ENCODE results near the gene RBKS. TPM values are rescaled to one million over a fixed set of nuclear protein-coding genes. Genes with fewer than 3 reads are reported as not detected.

Gene RBKS
- total and polyA plus RNA-seq, 2 of the 8 experiments (the other 6 are each of a cell fraction or from before 2014, with no cell fraction given), result 1.1 to 1.5 TPM

- Histone ChIP-seq H3K23me2 (ENCODE audit: low read depth, low read length) (no peaks in the 10 kb centered on the region), H4K91ac (replicated peaks; ENCODE audit: insufficient read length, low read length) (no peak overlapping the region), H2BK120ac (replicated peaks; ENCODE audit: low read depth, low read length) (no peak overlapping the region), H2BK5ac (ENCODE audit: low read depth, low read length) (no peak overlapping the region), H3K27ac (ENCODE audit: low read depth, low read length) (no peak overlapping the region), H3K23ac (ENCODE audit: insufficient read length) (no peak overlapping the region), H3K4me1 (replicated peaks in 1 of 4; ENCODE audit: control insufficient read depth in 3 of 4, insufficient read depth in 4 of 4, low read length in 3 of 4) (no peaks in the 10 kb centered on the region), H3K4me2 (ENCODE audit: insufficient read depth in 1 of 2, low read depth in 2 of 2, low read length in 2 of 2) (no peak overlapping the region), H4K8ac (ENCODE audit: extremely low read depth, insufficient read depth, low read length) (no peak overlapping the region), H3K9ac (replicated peaks in 1 of 4; ENCODE audit: extremely low read depth in 1 of 4, low read depth in 3 of 4, low read length in 3 of 4) (no peak overlapping the region), H3K36me3 (ENCODE audit: control insufficient read depth in 2 of 4, insufficient read depth in 4 of 4, low read length in 3 of 4) (no peaks in the 10 kb centered on the region), H3K27me3 (replicated peaks in 1 of 4; ENCODE audit: control insufficient read depth in 3 of 4, extremely low read depth in 1 of 4, insufficient read depth in 3 of 4, low read length in 3 of 4) (no peaks in the 10 kb centered on the region), H3K56ac (replicated peaks; ENCODE audit: insufficient read length, low read depth, low read length) (no peak overlapping the region), H2AK5ac (ENCODE audit: low read depth, low read length) (no peak overlapping the region), H3K18ac (ENCODE audit: extremely low read depth, low read length) (no peak overlapping the region), H4K5ac (ENCODE audit: insufficient read length, low read depth, low read length) (no peak overlapping the region), H2AFZ (ENCODE audit: low read length) (no peak overlapping the region), H2BK12ac (ENCODE audit: low read depth, low read length) (no peak overlapping the region), H3K79me1 (ENCODE audit: low read depth, low read length) (no peaks in the 10 kb centered on the region), H3K14ac (ENCODE audit: insufficient read length) (no peak overlapping the region), H4K20me1 (replicated peaks in 1 of 2; ENCODE audit: control insufficient read depth in 1 of 2, insufficient read depth in 2 of 2, low read length in 2 of 2) (no peaks in the 10 kb centered on the region), H3K9me3 (ENCODE audit: insufficient read depth in 2 of 2, low read depth in 1 of 2, low read length in 1 of 2) (peaks cover 6 to 11% of the 10 kb centered on the region in 2 experiments; a peak in 3 of 4 replicates), H3K4ac (replicated peaks; ENCODE audit: insufficient read length, low read depth, low read length) (no peak overlapping the region), H2BK15ac (ENCODE audit: low read length) (no peak overlapping the region), H3K4me3 (ENCODE audit: extremely low read depth in 1 of 4, insufficient read depth in 2 of 4, low read depth in 3 of 4, low read length in 4 of 4) (no peak overlapping the region), H2BK20ac (ENCODE audit: low read length) (no peak overlapping the region), H3K79me2 (ENCODE audit: control insufficient read depth in 1 of 2, insufficient read depth in 2 of 2, low read length in 2 of 2) (no peaks in the 10 kb centered on the region)
- DNase-seq (ENCODE audit: low read depth in 1 of 2, low spot score in 2 of 2) (no peak), FAIRE-seq (no peak)
- POLR2A ChIA-PET (ENCODE audit: partially characterized antibody), result no interaction called here
- TF ChIP-seq SAP30 (IDR thresholded peaks at IDR 0.05; ENCODE audit: insufficient read depth, insufficient replicate concordance, low read length) (no peak), GABPA (IDR thresholded peaks at IDR 0.05; ENCODE audit: borderline replicate concordance, insufficient read depth, low read length) (no peak)
- CTCF ChIA-PET (ENCODE audit: partially characterized antibody), result interaction anchor here (0.7 kb wide), 1 partner anchor 1482 kb away, joined by 3 read pairs; no protein-coding TSS in a partner anchor
Measured at GRCh38 chr2:27855476-27855875, 34.7 kb downstream of the RBKS start.

Measured in H1 (cell line).